ENCODE measurements around the gene SLC4A1. TPM values are rescaled to one million over a fixed set of nuclear protein-coding genes. Genes with fewer than 3 reads are reported as not detected.

SLC4A1 gene
- not detected in 2 replicates for total RNA-seq

GRCh38 chr17:44267818-44268490 lies at the start of gene SLC4A1:
TSS of gene SLC4A1 (minus strand) at chr17:44268135. CDS start at chr17:44262866, 5,269 bp downstream.

GRCh38 chr17:44308320-44308818 lies 40.4 kb upstream of the SLC4A1 start, which contains the start of gene RUNDC3A:
TSS of gene RUNDC3A (plus strand) at chr17:44308601. CDS start at chr17:44308833, 232 bp downstream.

DNA sequence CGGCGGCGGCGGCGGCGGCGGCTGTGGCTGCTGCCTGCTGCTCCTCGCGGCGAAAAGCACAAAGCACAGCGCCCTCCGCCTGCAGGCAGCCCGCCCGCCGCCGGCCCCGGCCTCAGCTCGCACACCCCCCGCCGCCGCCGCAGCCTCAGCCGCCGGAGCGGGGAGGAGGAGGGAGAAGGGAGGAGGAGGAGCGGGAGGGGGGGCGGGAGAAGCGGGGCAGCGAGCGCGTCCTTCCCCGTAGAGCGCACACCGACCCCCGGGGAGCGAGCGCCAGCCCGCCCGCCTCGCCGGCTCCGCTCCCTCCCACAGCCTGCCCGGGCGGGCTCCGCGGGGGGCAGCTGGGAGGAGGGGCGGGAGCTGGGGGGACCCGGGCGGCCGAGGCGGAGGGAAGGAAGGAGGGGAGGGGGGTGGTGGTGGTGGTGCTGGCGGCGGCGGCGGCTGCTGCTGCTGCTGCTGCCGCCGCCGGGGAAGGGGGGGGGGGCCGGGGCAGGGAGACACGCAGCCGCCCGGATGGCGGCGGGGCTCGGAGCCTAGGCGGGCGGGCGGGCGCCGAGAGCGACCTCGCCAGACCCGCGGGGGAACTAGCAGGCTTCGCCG lies 48.2 kb downstream of the SLC4A1 start, which contains the start of gene UBTF:
Gene UBTF (minus strand): TSS at position 60 of the 597 bp plus-strand sequence. CDS start 1,446 bp downstream, outside the sequence.

GRCh38 chr17:44199553-44200477 lies 68.1 kb downstream of the SLC4A1 start, which contains the start of gene ATXN7L3:
TSS of gene ATXN7L3 (minus strand) at chr17:44199884. CDS start at chr17:44198070, 1,814 bp downstream.

Other genes starting within 250 kb of the SLC4A1 start
- 43.0 and 49.7 TPM in 2 replicates for gene LSM12, start 201.5 kb downstream of the SLC4A1 start, total RNA-seq
- 37.8 and 47.1 TPM in 2 replicates for gene G6PC3, start 197.4 kb downstream of the SLC4A1 start, total RNA-seq
- 50.4 and 54.7 TPM in 2 replicates for gene HDAC5, start 144.5 kb downstream of the SLC4A1 start, total RNA-seq
- gene HROB, start 126.2 kb downstream of the SLC4A1 start, total RNA-seq, result 0.93 and 5.3 TPM in 2 replicates
- gene ASB16, start 97.4 kb downstream of the SLC4A1 start, total RNA-seq, result not detected in 2 replicates
- 29.1 and 32.2 TPM in 2 replicates for gene TMUB2, start 81.2 kb downstream of the SLC4A1 start, total RNA-seq
- 49.5 and 59.3 TPM in 2 replicates for gene ATXN7L3, start 68.3 kb downstream of the SLC4A1 start, total RNA-seq
- 43.6 and 54.0 TPM in 2 replicates for gene UBTF, start 48.5 kb downstream of the SLC4A1 start, total RNA-seq
- 0.70 and 0.85 TPM in 2 replicates for gene RUNDC3A, start 40.5 kb upstream of the SLC4A1 start, total RNA-seq
- 65.8 and 74.2 TPM in 2 replicates for gene SLC25A39, start 56.7 kb upstream of the SLC4A1 start, total RNA-seq
- 497 and 643 TPM in 2 replicates for gene GRN, start 77.2 kb upstream of the SLC4A1 start, total RNA-seq
- 7.2 and 11.8 TPM in 2 replicates for gene FAM171A2, start 95.7 kb upstream of the SLC4A1 start, total RNA-seq
- 0.35 and 0.68 TPM in 2 replicates for gene ITGA2B, start 121.5 kb upstream of the SLC4A1 start, total RNA-seq
- 9.1 and 11.4 TPM in 2 replicates for gene GPATCH8, start 235.3 kb upstream of the SLC4A1 start, total RNA-seq